ENCODE results near the gene SPATA2L.
"Not testable (repeated sequence)": the region's sequence is repeated elsewhere in the genome, so short reads cannot be mapped to it uniquely, and the experiment has no call there.

SPATA2L gene

DNA sequence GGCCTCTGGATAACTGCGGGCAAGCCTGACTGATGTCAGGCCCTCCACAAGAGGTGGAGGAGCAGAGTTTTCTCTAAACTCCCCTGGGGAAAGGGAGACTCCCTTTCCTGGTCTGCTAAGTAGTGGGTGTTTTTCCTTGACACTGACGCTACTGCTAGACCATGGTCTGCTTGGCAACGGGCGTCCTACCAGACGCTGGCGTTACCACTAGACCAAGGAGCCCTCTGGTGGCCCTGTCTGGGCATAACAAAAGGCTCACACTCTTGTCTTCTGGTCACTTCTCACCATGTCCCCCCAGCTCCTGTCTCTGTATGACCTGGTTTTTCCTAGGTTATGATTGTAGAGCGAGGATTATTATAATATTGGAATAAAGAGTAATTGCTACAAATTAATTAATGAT is 34.5 kb downstream of the SPATA2L start:
- not testable (repeated sequence) for H3K4me3 ChIP-seq (ENCODE audit: low read depth, low read length)
- TF ChIP-seq, protein P1, sequence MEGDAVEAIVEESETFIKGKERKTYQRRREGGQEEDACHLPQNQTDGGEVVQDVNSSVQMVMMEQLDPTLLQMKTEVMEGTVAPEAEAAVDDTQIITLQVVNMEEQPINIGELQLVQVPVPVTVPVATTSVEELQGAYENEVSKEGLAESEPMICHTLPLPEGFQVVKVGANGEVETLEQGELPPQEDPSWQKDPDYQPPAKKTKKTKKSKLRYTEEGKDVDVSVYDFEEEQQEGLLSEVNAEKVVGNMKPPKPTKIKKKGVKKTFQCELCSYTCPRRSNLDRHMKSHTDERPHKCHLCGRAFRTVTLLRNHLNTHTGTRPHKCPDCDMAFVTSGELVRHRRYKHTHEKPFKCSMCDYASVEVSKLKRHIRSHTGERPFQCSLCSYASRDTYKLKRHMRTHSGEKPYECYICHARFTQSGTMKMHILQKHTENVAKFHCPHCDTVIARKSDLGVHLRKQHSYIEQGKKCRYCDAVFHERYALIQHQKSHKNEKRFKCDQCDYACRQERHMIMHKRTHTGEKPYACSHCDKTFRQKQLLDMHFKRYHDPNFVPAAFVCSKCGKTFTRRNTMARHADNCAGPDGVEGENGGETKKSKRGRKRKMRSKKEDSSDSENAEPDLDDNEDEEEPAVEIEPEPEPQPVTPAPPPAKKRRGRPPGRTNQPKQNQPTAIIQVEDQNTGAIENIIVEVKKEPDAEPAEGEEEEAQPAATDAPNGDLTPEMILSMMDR (IDR thresholded peaks at IDR 0.05; ENCODE audit: low read depth, low read length): peak; percentile 24; the same call in 1 of the 2 replicates

DNA sequence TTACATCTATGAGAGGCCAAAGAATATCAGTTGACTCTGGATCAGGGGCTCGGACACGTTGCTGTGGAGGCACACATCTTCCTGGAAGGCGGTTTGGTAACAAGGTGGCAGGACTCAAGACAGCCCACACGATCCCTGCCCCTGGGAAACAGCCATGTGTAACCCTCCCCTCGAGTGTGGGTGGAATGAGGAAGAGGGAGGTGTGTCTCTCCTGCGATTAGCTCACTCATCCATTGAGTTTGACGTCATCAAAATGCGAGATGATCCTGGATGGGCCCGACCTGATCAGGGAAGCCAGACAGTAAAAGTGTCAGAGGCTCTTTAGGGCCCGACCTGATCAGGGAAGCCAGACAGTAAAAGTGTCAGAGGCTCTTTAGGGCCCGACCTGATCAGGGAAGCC is 37.3 kb downstream of the SPATA2L start:
- not testable (repeated sequence) for H3K4me3 ChIP-seq (ENCODE audit: low read depth, low read length)

DNA sequence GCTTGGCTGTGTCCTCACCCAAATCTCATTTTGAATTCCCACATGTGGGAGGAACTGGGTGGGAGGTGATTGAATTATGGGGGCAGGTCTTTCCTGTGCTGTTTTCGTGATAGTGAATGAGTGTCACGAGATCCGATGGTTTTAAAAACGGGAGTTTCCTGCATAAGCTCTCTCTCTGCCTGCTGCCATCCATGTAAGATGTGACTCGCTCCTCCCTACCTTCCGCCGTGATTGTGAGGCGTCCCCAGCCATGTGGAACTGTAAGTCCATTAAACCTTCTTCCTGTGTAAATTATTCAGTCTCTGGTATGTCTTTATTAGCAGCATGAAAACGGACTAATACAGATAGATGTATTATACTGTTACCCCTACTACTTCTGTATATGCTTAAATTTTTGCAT is 40.3 kb downstream of the SPATA2L start:
- H3K4me3 ChIP-seq (ENCODE audit: low read depth, low read length): no peak overlapping the region
- TF ChIP-seq, protein P1 (IDR thresholded peaks at IDR 0.05; ENCODE audit: low read depth, low read length): no peak

DNA sequence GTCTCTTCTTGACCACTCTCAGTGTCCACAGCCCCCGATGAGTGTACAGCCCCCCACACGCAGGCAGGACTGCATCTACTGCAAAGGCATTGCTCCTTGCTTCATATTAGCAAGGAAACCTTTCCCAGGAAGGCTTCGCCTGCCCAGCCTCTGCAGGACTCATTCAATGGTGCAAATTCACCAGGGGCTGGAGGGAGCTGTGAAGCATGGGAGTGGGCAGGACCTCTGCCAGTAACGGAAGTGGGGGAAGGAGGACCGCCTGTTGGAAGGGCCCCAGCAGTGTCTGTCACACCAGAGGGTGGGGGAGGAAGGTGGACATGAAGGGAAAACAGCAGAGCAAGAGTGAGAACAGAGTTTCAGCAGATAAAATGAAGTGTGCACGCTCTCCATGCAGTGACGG is 41.4 kb downstream of the SPATA2L start:
- no peak overlapping the region for H3K4me3 ChIP-seq (ENCODE audit: low read depth, low read length)
- TF ChIP-seq, protein P1 (IDR thresholded peaks at IDR 0.05; ENCODE audit: low read depth, low read length): no peak

DNA sequence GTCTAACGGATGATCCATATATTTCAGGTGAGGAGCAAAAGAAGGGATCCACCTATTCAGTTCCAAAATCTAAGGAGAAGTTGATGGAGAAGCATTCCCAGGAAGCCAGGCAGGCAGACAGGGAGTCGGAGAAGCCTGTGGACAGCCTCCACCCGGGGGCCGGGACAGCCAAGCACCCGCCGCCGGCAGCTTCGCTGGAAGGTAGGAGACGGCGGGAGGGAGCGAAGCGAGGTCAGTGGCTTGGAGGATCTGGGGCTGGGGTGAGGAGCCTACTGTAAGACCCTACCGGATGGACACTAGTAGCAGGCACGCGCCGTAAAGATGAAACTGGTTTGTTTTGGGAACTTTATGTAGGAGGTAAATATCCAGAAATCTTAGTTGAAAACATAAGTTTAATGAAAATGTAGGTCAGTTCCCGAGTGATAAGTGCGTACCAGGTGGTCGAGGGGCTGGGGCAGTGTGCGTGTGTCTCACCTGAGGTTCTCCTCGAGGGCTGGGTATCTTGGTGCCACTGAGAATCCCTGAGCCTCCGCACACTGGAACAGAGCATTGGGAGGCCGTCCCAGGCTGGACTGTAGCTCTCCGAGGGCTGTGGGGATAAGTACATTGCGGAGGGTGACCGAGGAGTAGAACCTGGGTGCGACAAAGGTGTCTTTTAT is 43.2 kb downstream of the SPATA2L start:
- H3K4me3 ChIP-seq (ENCODE audit: low read depth, low read length): peak overlapping the region; percentile 94
- TF ChIP-seq, protein P1 (IDR thresholded peaks at IDR 0.05; ENCODE audit: low read depth, low read length): no peak

DNA sequence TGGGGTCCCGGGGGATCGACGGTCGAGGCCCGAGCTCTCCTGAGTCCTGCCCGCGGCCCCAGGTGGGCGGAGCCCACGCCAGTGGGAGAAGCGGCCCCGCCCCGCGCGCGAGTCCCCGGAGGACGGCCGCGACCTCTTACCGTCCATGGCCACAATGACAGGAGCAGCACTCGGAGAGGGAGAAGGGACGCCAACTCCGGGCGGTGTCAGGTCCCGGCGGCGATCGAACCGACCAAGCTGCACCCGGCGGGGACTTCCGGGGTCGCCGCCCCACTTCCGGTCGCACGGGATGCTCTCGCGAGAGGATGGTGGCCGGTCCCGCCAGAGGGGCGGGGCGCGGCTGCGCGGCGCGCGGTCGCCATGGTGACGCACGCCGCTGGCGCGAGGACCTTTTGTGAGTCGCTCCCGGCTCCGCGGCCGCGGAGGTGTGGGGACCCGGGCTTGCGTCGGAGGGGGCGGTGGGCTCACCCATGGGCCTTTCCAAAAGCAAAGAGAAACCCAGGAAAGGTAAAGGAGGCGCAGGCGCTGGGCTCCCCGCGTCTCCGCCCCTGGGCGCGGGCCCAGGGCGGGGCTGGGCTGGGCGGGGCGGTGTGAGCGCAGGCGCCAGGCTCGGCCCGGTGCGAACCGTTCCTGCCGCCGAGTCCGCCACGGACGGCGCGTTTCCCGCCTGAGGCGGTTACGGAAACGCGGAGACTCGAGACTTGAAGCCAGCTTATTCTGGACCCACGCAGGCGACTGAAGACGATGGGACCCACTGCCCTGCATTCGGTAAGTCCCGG is 43.9 kb downstream of the SPATA2L start, which contains the start of the genes CHMP1A and SPATA33:
TSS of gene CHMP1A (minus strand) at position 267 of the 779 bp plus-strand sequence. CDS start at position 147, 120 bp downstream.
TSS of gene SPATA33 (plus strand) at position 395 of the 779 bp plus-strand sequence. CDS start at position 471, 76 bp downstream.
- H3K4me3 ChIP-seq (ENCODE audit: low read depth, low read length): peak within 1 kb of the TSS; percentile 94
- TF ChIP-seq, protein P1 (IDR thresholded peaks at IDR 0.05; ENCODE audit: low read depth, low read length): no peak

DNA sequence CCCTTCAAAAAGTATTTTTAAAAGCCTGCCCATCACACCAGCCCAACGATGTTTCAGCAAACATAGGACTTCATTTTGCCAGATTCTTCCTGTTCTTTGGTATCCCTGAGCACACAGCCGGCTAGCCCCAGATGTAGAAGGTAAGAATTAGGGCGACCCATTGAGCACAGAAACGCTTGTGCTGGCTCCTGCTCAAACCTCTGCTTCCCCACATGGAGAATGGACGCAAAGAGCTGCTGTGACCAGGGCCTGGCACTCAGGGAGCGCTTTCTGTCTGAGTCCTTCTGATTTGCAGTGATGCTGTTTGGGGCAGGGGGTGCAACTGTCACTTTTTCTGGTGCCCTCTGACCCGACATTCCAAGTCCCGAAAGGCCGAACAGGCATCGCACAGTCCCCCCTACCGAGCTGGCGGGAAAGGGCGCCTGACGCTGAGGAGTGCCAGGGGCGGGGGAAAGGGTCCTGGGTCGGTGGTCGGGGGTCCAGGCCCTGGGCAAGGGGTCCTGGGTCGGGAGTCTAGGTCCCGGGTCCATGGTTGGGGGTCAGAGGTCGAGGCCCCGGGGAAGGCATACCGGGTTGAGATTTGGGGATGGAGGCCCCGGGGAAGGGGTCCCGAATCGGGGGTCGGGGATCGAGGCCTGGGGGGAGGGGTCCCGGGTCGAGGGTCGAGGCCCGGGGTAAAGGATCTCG is 44.9 kb downstream of the SPATA2L start:
- H3K4me3 ChIP-seq (ENCODE audit: low read depth, low read length): peak overlapping the region; percentile 94
- TF ChIP-seq, protein P1 (IDR thresholded peaks at IDR 0.05; ENCODE audit: low read depth, low read length): no peak
